GM10266 (cell line): ENCODE measurements around the gene PLXNA4.

Experiments used
- DNase-seq: peaks from one replicate; pipeline ENCODE4 v3.0.0; 2012; ENCODE audit errors: extremely low spot score
- CTCF ChIP-seq: IDR thresholded peaks from 2 replicates; pipeline ENCODE4 v1.5.1; 2012; ENCODE audit warnings: mild to moderate bottlenecking, low read depth; ENCODE audit not compliant: control insufficient read depth, insufficient read depth; ENCODE audit errors: missing control alignments

PLXNA4 gene

GRCh38 chr7:132362059-132362458 lies 214.2 kb downstream of the PLXNA4 start:
- TF ChIP-seq CTCF: no peak
- no peak for DNase-seq

- DNase-seq: no peak
- TF ChIP-seq CTCF: no peak
Observed at GRCh38 chr7:132361146-132361545, 215.1 kb downstream of the PLXNA4 start.

GRCh38 chr7:132359743-132360142 lies 216.5 kb downstream of the PLXNA4 start:
- no peak for DNase-seq
- TF ChIP-seq CTCF: no peak

- no peak for TF ChIP-seq CTCF
Observed at GRCh38 chr7:132355048-132355447, 221.2 kb downstream of the PLXNA4 start.

GRCh38 chr7:132354527-132354926 lies 221.7 kb downstream of the PLXNA4 start:
- no peak for DNase-seq
- TF ChIP-seq CTCF: no peak

More at GRCh38 chr7:132355048-132355447, 221.2 kb downstream of the PLXNA4 start:
- no peak for DNase-seq

GRCh38 chr7:132353936-132354335 lies 222.3 kb downstream of the PLXNA4 start:
- DNase-seq: no peak
- no peak for TF ChIP-seq CTCF

GRCh38 chr7:132352800-132353199 lies 223.5 kb downstream of the PLXNA4 start:
- TF ChIP-seq CTCF: no peak
- no peak for DNase-seq
